GM19397 (cell line): ENCODE data around the gene KANSL1.

Experiments used
- ATAC-seq: cut with Tn5 transposase; IDR thresholded peaks from one replicate; pipeline ENCODE4 v1.9.1; 2021; ENCODE audit warnings: mild to moderate bottlenecking, moderate library complexity; ENCODE audit not compliant: unreplicated experiment

The KANSL1 gene

GRCh38 chr17:46085522-46085921 lies 107.7 kb downstream of the KANSL1 start:
- ATAC-seq: no peak

- ATAC-seq: no peak
Measured at GRCh38 chr17:46082257-46082656, 111.0 kb downstream of the KANSL1 start.

GRCh38 chr17:46081018-46081320 lies 112.3 kb downstream of the KANSL1 start:
- ATAC-seq: no peak

DNA sequence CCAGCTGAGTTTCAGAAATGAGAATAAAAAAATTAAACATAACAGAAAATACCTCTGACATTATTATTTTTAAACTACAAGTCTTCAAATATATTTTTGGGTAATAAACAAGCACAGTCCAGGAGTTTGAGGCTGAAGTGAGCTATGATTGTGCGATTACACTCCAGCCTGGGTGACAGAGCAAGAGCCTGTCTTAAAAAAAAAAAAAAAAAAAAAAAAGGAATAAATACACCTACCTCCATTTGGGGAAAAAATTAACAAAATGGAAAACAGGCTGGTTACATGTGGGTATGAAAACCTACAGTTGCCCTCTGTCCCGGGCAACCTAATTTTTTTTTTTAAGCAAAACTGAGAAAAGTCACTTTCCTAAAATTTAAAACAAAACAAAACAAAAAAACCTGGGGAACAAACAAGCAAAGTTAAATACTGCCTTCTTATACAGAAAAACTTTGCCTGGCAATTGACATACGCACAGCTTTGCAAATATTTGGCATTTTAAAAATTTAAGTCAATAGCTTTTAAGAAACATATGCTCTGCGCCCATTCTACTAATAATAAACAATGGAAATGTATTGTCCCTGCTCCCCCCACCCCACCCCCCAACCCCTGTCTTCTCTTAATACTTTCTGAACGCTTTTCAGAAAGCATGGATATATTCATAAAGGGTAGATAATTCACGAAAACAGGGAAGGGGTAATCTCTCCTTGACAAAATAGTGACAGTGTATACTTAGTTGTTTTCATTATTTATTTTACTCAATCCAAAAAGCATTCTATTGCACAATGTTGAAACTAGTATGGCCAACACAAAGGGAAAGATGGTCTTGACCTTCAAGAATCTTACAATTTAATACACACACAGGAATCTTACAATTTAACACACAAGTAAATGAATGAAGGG lies 112.9 kb downstream of the KANSL1 start:
- ATAC-seq: no peak

DNA sequence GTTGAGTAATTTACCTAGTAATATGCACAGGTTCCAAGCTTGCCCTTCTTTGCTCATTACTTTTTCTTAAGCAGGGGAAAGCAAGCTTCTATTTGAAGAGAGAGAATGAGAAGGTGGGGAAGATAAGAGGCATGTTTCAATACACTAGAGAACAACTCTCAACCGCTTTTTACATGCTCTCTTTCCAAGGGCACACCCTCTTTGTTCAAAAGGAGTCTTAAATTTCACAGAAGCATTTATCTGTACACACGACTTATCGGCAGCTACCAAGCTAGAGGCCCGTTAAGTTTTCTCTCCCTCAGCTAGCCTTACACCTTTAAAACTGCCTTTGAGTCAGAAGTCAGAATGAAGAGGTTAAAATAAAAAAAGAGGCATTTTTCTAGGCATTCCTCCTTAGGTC lies 114.6 kb downstream of the KANSL1 start:
- no peak for ATAC-seq

- no peak for ATAC-seq
Measured at GRCh38 chr17:46074540-46074939, 118.7 kb downstream of the KANSL1 start.

GRCh38 chr17:46072998-46073397 lies 120.2 kb downstream of the KANSL1 start:
- no peak for ATAC-seq

- ATAC-seq: no peak
Measured at GRCh38 chr17:46071796-46072195, 121.4 kb downstream of the KANSL1 start.

DNA sequence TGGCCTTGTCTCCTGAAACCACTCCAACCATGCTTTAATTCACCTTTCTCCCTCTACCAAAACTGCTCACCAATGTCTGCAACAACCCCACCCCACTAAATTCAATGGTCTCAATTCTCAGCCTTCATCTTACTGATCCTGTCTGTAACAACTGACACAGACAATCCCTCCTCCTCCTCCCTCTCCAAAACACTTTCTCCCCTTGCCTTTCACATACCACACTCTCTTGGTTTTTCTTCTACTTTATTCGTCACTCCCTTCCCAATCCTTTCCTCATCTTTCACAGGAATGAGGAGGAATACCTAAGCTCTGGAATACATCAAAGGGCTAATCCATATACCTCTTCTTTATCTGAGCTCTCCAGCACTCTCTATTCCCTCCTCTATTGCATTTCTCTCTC lies 128.8 kb downstream of the KANSL1 start:
- no peak for ATAC-seq

DNA sequence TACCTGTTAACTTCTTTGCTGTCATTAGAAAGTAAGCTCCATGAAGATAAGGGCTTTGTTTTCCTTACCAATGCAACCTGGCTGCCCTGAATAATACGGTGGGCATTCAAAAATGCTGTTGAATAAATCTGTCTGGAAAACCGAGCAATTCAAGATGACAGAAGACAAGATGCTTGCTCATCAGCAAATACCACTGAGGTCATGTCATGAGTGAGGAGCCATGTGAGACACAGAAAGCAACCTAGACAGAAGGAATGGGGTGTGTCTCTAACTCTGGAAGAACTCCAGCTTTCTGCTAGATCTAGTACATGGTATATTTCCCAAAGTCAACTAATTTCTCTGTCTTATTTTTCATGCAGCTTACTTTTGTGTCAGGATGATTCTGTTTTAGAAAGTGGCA lies 130.0 kb downstream of the KANSL1 start:
- no peak for ATAC-seq

- no peak for ATAC-seq
Measured at GRCh38 chr17:46061435-46061834, 131.8 kb downstream of the KANSL1 start.

DNA sequence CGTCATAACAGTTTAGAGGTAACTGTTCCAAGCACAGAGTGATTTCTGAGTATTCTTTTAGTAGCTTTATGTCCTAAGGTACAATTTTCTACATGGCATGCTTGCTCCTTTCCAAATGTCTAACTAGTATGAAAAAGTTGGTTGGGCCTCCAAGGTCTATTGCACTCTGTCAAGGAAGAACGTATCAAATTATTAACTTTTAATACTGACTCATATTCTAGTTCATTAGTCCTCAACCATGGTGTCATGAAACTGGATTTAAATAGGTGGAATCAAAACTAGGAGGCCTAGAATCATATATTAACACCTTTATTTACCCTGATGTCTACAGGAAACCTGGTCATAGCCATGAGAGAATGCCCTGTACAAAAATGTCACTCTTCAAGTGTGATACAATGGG lies 132.8 kb downstream of the KANSL1 start:
- no peak for ATAC-seq

- ATAC-seq: no peak
Measured at GRCh38 chr17:46059486-46059885, 133.7 kb downstream of the KANSL1 start.

- ATAC-seq: no peak
Measured at GRCh38 chr17:46057366-46057765, 135.9 kb downstream of the KANSL1 start.

DNA sequence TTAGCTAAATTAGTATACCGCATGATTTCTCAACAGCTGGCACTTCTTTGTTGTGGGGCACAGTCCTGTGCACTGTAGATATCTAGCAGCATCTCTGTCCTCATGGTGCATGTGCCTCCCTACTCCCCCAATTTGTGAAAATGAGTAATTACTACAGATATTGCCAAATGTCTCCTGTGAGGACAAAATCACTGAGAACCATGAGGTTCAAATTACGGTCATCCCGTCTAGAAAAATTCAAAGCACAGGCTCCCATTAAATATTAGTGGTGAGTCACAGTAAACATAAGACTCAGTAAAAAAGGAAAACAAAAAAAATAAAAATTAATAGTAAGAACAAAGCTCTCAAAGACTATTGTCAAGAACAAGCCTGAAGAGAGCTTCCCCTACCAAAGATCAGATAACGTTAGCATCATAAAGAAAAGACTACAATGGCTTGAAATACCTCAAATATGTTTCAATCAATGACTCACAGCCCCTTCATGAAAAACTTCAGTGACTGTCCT lies 136.4 kb downstream of the KANSL1 start:
- no peak for ATAC-seq

DNA sequence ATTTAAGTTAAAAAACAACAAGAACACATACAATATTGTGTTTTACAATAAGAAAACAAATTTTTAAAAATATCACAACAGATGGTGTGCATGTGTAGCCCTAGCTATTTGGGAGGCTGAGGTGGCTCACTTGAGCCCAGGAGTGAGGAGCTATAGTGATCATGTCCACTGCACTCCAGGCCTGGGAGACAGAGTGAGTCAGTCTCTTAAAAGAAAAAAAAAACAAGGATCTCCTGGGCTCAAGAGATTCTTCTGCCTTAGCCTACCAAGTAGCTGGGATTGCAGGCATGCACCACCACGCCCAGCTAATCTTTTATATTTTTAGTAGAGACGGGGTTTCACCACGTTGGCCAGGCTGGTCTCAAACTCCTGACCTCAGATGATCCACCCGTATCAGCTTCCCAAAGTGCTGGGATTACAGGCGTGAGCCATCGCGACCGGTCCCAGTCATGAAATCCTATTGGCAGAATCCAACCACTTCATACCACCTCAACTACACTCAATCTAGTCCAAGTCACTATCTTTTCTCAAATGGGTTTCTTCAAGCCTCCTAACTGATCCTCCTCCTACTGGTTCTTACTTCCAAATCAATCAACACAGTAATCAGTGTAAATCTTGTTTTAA lies 139.2 kb downstream of the KANSL1 start:
- no peak for ATAC-seq

DNA sequence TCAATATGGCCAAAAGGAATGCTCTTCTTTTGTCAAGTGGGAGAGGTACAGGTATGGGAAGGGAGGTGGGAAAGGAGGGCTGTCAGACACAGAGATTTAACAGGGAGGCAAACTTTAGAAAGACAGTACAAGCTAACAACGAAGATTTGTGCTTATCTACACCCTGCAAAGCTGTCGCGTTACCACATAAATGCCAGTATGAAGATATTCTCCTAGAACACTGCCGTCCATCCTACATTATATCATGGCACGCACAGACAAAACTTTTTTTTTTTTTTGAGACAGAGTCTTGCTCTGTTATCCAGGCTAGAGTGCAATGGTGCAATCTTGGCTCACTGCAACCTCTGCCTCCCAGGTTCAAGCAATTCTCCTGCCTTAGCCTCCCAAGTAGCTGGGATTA lies 143.6 kb downstream of the KANSL1 start:
- ATAC-seq: no peak

DNA sequence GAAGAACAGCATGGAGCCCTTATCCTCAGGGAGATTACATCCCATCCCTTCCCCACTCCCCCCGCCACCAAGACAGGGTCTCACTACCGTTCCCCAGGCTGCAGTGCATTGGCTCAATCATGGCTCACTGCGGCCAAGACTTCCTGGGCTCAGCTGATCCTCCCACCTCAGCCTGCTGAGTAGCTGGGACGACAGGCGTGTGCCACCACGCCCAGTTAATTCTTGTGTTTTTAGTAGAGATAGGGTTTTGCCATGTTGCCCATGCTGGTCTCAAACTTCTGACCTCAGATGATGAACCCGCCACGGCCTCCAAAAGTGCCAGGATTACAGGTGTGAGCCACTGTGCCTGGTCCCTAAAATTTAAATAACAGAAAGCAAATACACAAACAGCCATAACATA lies 145.4 kb downstream of the KANSL1 start:
- no peak for ATAC-seq

- ATAC-seq: no peak
Measured at GRCh38 chr17:46047398-46047797, 145.8 kb downstream of the KANSL1 start.

DNA sequence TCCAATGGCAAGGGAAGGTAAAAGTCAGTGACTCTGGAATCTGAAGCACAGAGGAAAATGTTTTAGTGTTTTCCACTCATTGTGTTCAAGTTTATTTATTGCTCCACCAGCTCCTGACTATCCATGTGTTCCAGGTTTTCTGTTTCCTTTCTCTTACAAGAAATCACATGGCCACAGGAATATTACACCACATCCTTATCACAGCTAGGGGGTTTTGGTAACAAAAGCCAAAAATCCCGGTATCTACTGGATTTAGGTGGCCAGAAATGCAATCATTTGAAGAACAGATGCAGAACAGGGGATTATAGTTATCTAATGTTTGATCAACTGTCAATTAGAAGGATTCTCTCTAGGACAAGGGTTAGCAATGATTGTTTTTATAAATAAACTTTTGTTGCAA lies 146.3 kb downstream of the KANSL1 start:
- ATAC-seq: no peak

- ATAC-seq: no peak
Measured at GRCh38 chr17:46045639-46046038, 147.6 kb downstream of the KANSL1 start.

DNA sequence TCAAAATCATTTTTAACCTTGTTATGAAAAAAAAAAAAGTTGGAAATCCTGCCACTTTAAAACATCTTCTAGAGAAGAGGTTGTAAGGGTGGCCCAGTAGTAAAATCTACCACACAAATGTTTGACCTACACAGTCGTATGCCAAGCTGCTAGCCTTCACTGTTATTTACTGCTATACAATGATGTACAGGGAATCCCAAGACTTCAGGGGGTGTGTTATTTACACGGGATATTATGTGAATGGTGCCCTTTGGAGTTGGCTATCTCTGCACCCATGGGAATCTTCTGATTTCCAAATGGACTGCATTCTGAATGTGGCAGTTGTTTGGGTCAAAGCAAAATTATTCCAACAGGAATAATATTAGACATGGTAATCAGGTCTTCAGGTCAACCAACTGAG lies 148.2 kb downstream of the KANSL1 start:
- ATAC-seq: no peak
